ENCODE data around the gene VASH1. TPM values are rescaled to one million over a fixed set of nuclear protein-coding genes. Genes with fewer than 3 reads are reported as not detected.

The VASH1 gene
- total RNA-seq, 4 donors from 2014 or later, result 3.6 to 23.4 (median 16.4) TPM

DNA sequence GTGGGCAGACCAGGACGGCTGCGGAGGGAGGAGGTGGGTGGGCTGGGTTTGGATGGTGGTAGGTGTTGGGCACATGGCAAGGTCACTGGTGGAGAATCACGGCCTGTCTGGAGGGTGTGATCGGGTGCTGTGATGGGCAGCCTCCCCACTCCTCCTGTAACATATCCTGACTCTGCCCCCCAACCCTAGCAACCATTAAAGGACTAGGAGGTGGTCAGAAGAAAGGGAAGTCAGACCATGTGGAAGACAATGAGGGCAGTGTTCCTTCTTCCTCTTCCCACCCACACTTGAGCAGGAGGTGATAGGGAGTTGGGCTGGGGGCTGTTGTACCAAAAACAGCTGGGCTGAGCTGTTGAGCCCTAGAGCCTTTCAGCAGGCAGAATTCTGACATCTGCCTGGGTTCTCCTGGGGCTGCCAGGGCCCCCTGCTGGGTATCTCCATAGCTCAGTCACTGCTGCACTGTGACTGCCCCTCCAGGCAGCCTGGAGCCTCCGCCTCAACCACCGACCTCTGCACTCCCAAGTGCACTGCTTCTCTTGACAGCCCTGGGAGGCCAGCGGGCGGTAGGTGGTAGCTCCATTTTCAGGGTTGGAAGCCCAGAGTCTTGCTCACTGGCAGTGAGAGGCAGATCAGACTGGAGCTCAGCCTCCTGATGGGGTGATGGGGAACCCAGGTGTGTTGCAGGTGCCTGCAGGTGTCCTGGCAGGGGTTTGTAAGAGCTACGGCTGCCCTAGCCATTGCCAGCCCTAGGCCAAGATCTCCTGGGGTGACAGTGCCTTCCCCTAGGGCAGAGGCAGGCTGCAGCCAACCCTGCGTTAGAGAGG lies 15.4 kb downstream of the VASH1 start:
- intact Hi-C loops (cut with DNase I; ENCODE audit: low total_unique reads), result no loop called here
- H3K4me1 ChIP-seq, result peaks cover 3 to 22% of the 10 kb centered on the region in 2 donors
- TF ChIP-seq, protein P1, sequence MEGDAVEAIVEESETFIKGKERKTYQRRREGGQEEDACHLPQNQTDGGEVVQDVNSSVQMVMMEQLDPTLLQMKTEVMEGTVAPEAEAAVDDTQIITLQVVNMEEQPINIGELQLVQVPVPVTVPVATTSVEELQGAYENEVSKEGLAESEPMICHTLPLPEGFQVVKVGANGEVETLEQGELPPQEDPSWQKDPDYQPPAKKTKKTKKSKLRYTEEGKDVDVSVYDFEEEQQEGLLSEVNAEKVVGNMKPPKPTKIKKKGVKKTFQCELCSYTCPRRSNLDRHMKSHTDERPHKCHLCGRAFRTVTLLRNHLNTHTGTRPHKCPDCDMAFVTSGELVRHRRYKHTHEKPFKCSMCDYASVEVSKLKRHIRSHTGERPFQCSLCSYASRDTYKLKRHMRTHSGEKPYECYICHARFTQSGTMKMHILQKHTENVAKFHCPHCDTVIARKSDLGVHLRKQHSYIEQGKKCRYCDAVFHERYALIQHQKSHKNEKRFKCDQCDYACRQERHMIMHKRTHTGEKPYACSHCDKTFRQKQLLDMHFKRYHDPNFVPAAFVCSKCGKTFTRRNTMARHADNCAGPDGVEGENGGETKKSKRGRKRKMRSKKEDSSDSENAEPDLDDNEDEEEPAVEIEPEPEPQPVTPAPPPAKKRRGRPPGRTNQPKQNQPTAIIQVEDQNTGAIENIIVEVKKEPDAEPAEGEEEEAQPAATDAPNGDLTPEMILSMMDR (IDR thresholded peaks at IDR 0.05), result no peak
- no peak for TF ChIP-seq POLR2A (IDR thresholded peaks at IDR 0.05)
- H3K36me3 ChIP-seq, result no peaks in the 10 kb centered on the region
- H3K27ac ChIP-seq, result no peak overlapping the region
- DNase-seq, result peak in 1 of 2 donors; percentile 11
- H3K4me3 ChIP-seq, result no peak overlapping the region
- no peaks in the 10 kb centered on the region for H3K9me3 ChIP-seq
- no peaks in the 10 kb centered on the region for H3K27me3 ChIP-seq

DNA sequence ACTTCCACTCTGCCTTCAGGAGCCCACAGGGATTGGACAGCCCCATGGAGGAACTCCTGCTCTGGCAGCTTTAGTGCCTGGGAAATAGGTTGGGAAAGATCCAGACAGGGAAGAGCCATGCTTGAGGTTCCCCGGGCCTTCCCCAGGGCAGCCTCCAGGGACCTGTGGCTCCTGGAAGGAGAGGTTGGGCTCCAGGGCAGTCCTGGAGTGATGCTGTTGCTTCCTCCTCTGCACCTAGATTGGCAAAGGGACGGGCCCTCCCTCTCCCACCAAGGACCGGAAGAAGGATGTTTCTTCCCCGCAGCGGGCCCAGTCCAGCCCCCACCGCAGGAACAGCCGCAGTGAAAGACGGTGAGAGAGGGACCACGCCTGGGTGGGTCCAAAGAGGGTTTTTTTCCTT lies 16.5 kb downstream of the VASH1 start:
- TF ChIP-seq, protein P1 (IDR thresholded peaks at IDR 0.05), result no peak
- TF ChIP-seq POLR2A (IDR thresholded peaks at IDR 0.05), result no peak
- no peaks in the 10 kb centered on the region for H3K9me3 ChIP-seq
- H3K4me1 ChIP-seq, result peaks cover 3 to 15% of the 10 kb centered on the region in 2 donors
- no peaks in the 10 kb centered on the region for H3K27me3 ChIP-seq
- no peak overlapping the region for H3K4me3 ChIP-seq
- no peak for DNase-seq
- no peaks in the 10 kb centered on the region for H3K36me3 ChIP-seq
- H3K27ac ChIP-seq, result no peak overlapping the region
- intact Hi-C loops (cut with DNase I; ENCODE audit: low total_unique reads), result no loop called here

DNA sequence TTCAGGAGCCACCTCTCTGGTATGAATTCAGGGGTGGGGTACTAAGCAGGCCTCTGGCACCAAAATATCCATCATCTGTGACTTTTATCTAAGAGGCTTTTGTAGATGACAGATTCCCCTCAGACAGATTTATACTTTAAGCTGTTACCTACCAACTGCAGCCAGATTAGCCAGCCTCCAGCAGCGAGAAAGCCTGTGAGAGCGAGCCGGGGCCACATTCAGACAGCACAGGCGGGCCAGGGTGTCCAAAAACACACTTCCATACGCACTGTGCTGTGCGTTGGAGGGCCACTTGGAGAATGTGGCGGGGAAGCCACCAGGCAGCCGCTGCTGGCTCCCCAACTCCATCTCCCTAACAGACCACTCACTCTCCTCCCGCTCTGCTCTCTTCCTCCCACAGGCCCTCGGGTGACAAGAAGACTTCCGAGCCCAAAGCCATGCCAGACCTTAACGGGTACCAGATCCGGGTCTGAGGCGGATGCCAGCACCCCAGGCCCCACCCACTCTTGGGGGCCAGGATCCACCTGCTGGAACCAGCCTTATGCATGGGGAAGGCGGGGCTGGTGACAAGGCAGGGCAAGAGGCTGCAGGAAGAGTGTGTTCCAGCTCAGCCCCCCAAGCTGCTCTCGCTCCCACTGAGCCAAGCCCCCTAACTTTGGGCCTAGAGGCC lies 17.4 kb downstream of the VASH1 start:
- H3K36me3 ChIP-seq, result no peaks in the 10 kb centered on the region
- TF ChIP-seq, protein P1 (IDR thresholded peaks at IDR 0.05), result no peak
- no peak for TF ChIP-seq POLR2A (IDR thresholded peaks at IDR 0.05)
- H3K9me3 ChIP-seq, result no peaks in the 10 kb centered on the region
- no peak overlapping the region for H3K4me3 ChIP-seq
- peaks cover 3 to 5% of the 10 kb centered on the region in 2 donors for H3K4me1 ChIP-seq
- intact Hi-C loops (cut with DNase I; ENCODE audit: low total_unique reads), result no loop called here
- H3K27ac ChIP-seq, result no peak overlapping the region
- no peaks in the 10 kb centered on the region for H3K27me3 ChIP-seq
- DNase-seq, result no peak

DNA sequence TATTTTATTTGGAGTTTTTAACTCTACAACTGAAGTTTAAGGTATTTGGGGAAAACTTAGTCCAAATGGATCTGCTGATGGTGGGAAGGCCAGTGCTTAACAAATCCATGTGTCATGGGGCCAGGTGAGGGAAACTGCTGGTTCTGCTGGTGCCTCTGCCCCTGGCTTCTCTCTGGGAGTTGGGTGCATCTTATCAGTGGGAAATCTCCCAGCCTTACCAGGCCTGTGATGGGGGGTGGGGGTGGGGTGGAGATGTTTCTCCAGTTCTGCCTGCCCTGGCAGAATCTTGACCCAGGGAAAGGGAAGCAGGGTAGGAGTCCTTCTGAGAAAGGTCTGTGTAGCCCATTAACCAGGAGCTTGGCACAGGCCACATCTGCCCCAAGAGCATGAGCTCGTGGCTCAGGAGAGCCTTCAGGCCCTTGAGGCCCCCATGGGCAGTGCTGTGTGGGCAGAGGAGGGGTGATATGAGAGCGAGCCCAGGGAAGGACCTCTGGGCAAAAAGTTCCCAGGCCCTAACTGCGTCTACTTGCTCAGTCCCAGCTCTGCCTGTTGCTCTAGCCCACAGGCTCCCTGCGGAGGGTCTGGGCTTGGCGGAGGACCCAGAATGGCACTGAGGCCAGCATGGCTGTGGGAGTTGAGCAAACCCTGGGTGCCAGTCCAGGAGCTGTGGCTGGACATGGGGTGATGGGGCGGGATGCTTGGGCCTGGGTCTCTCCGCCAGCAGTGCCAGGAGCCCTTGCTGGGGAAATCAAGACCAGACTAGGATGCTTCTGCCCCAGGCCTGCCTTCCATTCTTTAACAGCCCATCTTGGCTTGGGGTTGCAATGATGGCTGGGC lies 18.2 kb downstream of the VASH1 start:
- H3K36me3 ChIP-seq, result no peaks in the 10 kb centered on the region
- TF ChIP-seq, protein P1 (IDR thresholded peaks at IDR 0.05), result no peak
- no peak for TF ChIP-seq POLR2A (IDR thresholded peaks at IDR 0.05)
- no peaks in the 10 kb centered on the region for H3K27me3 ChIP-seq
- H3K9me3 ChIP-seq, result no peaks in the 10 kb centered on the region
- no peak for DNase-seq
- no peak overlapping the region for H3K4me3 ChIP-seq
- intact Hi-C loops (cut with DNase I; ENCODE audit: low total_unique reads), result loop anchor here (5.0 kb wide), 1 partner anchor 67 kb away; no protein-coding TSS in a partner anchor
- no peak overlapping the region for H3K27ac ChIP-seq
- no peaks in the 10 kb centered on the region for H3K4me1 ChIP-seq
